Omental fat pad (tissue), 4 donors: ENCODE data around the gene GP1BB. TPM values are rescaled to one million over a fixed set of nuclear protein-coding genes. Genes with fewer than 3 reads are reported as not detected.

Experiments used
- ATAC-seq: fragments of 150-250 bp; one replicate; pipeline ENCODE4 v1.9.1; 2016; ENCODE audit warnings: mild to moderate bottlenecking, moderate library complexity; ENCODE audit not compliant: low FRiP score
- DNase-seq: peaks from one replicate; pipeline ENCODE4 v3.0.0-alpha.2; 2019; ENCODE audit warnings: low spot score
- total RNA-seq, 4 donors: library from RNA; depleted of rRNA; stranded (reverse); fragments of >200 nt; gene quantifications; one replicate each; pipeline ENCODE4 v1.1.0, GENCODE V29; 2016
- TF ChIP-seq, protein P1 (sequence below), 3 donors: fragments of 450-650 bp; IDR thresholded peaks; one replicate each; pipeline ENCODE4 v1.5.1; 2016 to 2017; ENCODE audit warnings: antibody characterized with exemption in 3 of 3, mild to moderate bottlenecking in 3 of 3, moderate library complexity in 2 of 3

GP1BB gene
- total RNA-seq, 4 donors from 2014 or later: 0.88 to 9.3 (median 1.4) TPM

DNA sequence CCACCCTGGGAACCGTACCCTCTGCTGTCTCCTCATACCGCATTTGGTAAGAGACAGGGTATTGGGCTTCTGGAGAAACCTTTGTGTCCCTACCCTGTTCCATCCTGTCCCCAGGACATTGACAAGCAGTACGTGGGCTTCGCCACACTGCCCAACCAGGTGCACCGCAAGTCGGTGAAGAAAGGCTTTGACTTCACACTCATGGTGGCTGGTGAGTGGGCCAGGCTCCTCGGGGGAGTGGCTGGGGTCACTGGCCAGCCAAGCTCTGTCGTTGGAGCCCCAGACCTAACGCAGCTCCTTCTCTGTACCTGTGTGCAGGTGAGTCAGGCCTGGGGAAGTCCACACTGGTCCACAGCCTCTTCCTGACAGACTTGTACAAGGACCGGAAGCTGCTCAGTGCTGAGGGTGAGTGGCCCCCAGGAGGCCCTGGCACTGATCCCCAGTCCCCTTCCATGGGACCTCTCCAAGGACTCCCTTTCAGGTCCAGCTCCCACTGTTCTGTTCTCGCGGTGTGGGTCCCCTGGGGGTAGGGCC is 3.8 kb upstream of the GP1BB start:
- TF ChIP-seq, protein P1, sequence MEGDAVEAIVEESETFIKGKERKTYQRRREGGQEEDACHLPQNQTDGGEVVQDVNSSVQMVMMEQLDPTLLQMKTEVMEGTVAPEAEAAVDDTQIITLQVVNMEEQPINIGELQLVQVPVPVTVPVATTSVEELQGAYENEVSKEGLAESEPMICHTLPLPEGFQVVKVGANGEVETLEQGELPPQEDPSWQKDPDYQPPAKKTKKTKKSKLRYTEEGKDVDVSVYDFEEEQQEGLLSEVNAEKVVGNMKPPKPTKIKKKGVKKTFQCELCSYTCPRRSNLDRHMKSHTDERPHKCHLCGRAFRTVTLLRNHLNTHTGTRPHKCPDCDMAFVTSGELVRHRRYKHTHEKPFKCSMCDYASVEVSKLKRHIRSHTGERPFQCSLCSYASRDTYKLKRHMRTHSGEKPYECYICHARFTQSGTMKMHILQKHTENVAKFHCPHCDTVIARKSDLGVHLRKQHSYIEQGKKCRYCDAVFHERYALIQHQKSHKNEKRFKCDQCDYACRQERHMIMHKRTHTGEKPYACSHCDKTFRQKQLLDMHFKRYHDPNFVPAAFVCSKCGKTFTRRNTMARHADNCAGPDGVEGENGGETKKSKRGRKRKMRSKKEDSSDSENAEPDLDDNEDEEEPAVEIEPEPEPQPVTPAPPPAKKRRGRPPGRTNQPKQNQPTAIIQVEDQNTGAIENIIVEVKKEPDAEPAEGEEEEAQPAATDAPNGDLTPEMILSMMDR (IDR thresholded peaks at IDR 0.05): no peak
- ATAC-seq: no peak
- no peak for DNase-seq

- ATAC-seq: no peak
- DNase-seq: no peak
- TF ChIP-seq, protein P1 (IDR thresholded peaks at IDR 0.05): no peak
Measured at GRCh38 chr22:19720150-19720827, 3.0 kb upstream of the GP1BB start.

- TF ChIP-seq, protein P1 (IDR thresholded peaks at IDR 0.05): no peak
- DNase-seq (no peak), ATAC-seq (no peak)
Measured at GRCh38 chr22:19720999-19721329, 2.4 kb upstream of the GP1BB start.

GRCh38 chr22:19721330-19722177 is 1.8 kb upstream of the GP1BB start:
- TF ChIP-seq, protein P1 (IDR thresholded peaks at IDR 0.05): no peak
- DNase-seq (no peak), ATAC-seq (no peak)

DNA sequence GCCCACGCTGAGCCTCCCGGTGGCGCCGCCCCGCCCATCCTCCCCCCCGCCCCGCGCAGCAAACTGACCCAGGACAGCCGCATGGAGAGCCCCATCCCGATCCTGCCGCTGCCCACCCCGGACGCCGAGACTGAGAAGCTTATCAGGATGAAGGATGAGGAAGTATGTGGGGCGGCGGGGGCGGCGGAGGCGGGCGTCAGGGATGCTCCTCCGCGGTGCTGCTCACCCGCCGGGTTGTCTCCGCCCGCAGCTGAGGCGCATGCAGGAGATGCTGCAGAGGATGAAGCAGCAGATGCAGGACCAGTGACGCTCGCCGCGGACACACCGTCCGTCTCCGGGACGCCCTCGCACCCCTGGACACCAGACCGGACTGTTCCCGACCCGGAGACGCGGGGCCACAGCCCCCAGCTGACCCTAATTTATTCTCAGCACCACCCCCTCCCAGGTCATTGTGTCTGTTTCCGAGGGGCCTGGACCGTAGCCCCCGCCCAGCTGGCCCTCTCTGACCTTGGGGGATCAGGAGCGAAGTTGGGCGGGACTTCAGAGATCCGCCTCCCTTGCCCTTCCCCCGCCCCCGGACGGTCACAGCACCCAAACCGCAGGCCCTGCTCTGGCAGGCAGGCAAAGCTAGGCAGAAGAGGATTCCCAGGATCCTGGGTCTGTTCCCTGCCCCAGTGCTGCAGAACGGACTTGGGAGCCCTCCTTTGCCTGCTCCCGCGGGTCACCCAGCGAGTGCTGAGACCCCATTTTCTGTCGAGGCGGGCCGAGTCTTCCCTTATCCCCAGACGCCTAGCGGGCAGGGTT is 959 bp upstream of the GP1BB start:
- TF ChIP-seq, protein P1 (IDR thresholded peaks at IDR 0.05): no peak
- DNase-seq (no peak), ATAC-seq (no peak)

- ATAC-seq: no peak
Measured at GRCh38 chr22:19722982-19723231, 432 bp upstream of the GP1BB start.

More at GRCh38 chr22:19722982-19723231, 432 bp upstream of the GP1BB start:
- TF ChIP-seq, protein P1 (IDR thresholded peaks at IDR 0.05): no peak
- DNase-seq: no peak
